Measurements from ENCODE around the gene NRAP.

NRAP gene

GRCh38 chr10:113561214-113561613 lies 102.6 kb downstream of the NRAP start:
- TF ChIP-seq TAF1 (IDR thresholded peaks at IDR 0.05; ENCODE audit: low read depth) (no peak), TEAD4 (IDR thresholded peaks at IDR 0.05) (no peak), NFIC (IDR thresholded peaks at IDR 0.05) (no peak), TCF12 (IDR thresholded peaks at IDR 0.05; ENCODE audit: low read depth) (no peak), MAX (IDR thresholded peaks at IDR 0.05) (no peak), YY1 (IDR thresholded peaks at IDR 0.05; ENCODE audit: low read depth) (no peak), ZBTB7A (IDR thresholded peaks at IDR 0.05; ENCODE audit: low read depth) (no peak), CEBPB (IDR thresholded peaks at IDR 0.05) (no peak), EGR1 (IDR thresholded peaks at IDR 0.05) (no peak), FOXM1 (IDR thresholded peaks at IDR 0.05; ENCODE audit: borderline replicate concordance, low read depth) (no peak), EP300 (IDR thresholded peaks at IDR 0.05; ENCODE audit: borderline replicate concordance) (no peak), RAD21 (IDR thresholded peaks at IDR 0.05; ENCODE audit: low read depth) (no peak), CREB1 (IDR thresholded peaks at IDR 0.05; ENCODE audit: low read depth) (no peak), REST (IDR thresholded peaks at IDR 0.05; ENCODE audit: low read depth) (no peak)
- TF ChIP-seq, protein P1, sequence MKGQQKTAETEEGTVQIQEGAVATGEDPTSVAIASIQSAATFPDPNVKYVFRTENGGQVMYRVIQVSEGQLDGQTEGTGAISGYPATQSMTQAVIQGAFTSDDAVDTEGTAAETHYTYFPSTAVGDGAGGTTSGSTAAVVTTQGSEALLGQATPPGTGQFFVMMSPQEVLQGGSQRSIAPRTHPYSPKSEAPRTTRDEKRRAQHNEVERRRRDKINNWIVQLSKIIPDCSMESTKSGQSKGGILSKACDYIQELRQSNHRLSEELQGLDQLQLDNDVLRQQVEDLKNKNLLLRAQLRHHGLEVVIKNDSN (IDR thresholded peaks at IDR 0.05), result no peak

DNA sequence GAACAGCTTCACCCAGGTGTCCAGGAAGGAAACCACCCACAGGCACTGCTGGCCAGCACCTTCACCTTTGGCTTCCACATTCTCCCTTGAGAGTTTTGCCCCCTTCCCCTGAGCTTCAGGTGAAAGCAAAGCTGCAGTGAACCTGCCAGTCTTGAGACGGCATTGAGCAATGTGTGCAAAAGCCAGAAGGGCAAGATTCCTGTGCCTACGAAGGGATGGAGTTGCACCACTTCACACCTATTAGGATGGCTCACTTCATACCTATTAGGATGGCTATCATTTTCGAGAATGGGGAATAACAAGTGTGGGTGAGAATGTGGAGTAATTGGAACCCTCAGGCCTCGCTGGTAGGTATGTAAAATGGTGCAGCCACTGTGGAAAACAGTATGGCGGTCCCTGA lies 103.8 kb downstream of the NRAP start:
- TF ChIP-seq YY1 (IDR thresholded peaks at IDR 0.05; ENCODE audit: low read depth) (no peak), CREB1 (IDR thresholded peaks at IDR 0.05; ENCODE audit: low read depth) (no peak), RAD21 (IDR thresholded peaks at IDR 0.05; ENCODE audit: low read depth) (no peak), TCF12 (IDR thresholded peaks at IDR 0.05; ENCODE audit: low read depth) (no peak), TAF1 (IDR thresholded peaks at IDR 0.05; ENCODE audit: low read depth) (no peak), FOXM1 (IDR thresholded peaks at IDR 0.05; ENCODE audit: borderline replicate concordance, low read depth) (no peak), EGR1 (IDR thresholded peaks at IDR 0.05) (no peak), REST (IDR thresholded peaks at IDR 0.05; ENCODE audit: low read depth) (no peak), NFIC (IDR thresholded peaks at IDR 0.05) (no peak), CEBPB (IDR thresholded peaks at IDR 0.05) (no peak)
- TF ChIP-seq, protein P1 (IDR thresholded peaks at IDR 0.05), result no peak

DNA sequence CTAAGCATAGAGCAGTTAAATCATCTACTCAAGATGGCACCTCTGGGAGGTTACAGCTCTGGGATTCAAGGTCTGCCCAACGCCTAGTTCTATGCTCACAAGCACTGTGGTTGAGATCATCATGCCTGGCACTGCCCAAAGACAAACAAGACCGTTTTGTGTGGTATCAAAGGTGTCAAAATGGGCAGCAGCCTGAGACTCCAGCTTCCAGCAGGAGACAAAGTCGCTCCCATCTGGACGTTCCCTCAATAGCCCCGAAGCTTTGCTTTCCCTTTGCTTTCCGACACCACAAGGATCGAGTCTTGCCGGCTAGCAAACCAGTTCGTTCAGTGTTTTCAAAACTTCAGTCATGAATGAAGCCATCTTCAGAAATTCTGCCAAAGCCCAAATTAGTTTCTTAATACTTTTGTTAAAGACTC lies 105.9 kb downstream of the NRAP start:
- TF ChIP-seq, protein P1 (IDR thresholded peaks at IDR 0.05), result no peak
- TF ChIP-seq ZBTB7A (IDR thresholded peaks at IDR 0.05; ENCODE audit: low read depth), result no peak
- no peak for TF ChIP-seq FOXM1 (IDR thresholded peaks at IDR 0.05; ENCODE audit: borderline replicate concordance, low read depth)
- no peak for TF ChIP-seq RAD21 (IDR thresholded peaks at IDR 0.05; ENCODE audit: low read depth)
- no peak for TF ChIP-seq CREB1 (IDR thresholded peaks at IDR 0.05; ENCODE audit: low read depth)
- TF ChIP-seq MAX (IDR thresholded peaks at IDR 0.05), result no peak
- TF ChIP-seq REST (IDR thresholded peaks at IDR 0.05; ENCODE audit: low read depth), result no peak
- no peak for TF ChIP-seq CEBPB (IDR thresholded peaks at IDR 0.05)
- TF ChIP-seq TCF12 (IDR thresholded peaks at IDR 0.05; ENCODE audit: low read depth), result no peak
- no peak for TF ChIP-seq EGR1 (IDR thresholded peaks at IDR 0.05)
- TF ChIP-seq EP300 (IDR thresholded peaks at IDR 0.05; ENCODE audit: borderline replicate concordance), result no peak
- TF ChIP-seq YY1 (IDR thresholded peaks at IDR 0.05; ENCODE audit: low read depth), result no peak
- no peak for TF ChIP-seq TAF1 (IDR thresholded peaks at IDR 0.05; ENCODE audit: low read depth)
- no peak for TF ChIP-seq TEAD4 (IDR thresholded peaks at IDR 0.05)
- TF ChIP-seq NFIC (IDR thresholded peaks at IDR 0.05), result no peak

DNA sequence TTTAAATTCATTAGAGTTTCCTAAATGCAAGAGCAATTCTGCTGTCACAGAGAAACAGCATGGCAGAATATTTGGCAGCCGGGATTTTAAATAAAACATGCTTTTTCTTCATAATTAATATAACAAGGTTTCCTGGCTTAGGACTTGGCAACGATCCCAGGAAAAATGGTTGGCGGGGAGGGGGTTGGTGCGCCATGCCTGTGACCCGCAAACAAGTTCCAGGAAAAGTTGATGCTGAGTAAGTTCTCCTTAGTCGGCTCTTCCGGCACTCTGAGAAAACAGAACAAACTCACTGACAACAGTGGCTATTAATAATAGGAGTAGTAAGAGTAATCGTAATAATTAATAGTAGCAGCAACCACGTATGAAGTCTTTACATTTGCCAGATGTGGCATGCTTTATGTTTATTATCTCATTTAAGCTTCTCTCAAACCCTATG lies 106.4 kb downstream of the NRAP start:
- no peak for TF ChIP-seq TAF1 (IDR thresholded peaks at IDR 0.05; ENCODE audit: low read depth)
- no peak for TF ChIP-seq CREB1 (IDR thresholded peaks at IDR 0.05; ENCODE audit: low read depth)
- no peak for TF ChIP-seq CEBPB (IDR thresholded peaks at IDR 0.05)
- no peak for TF ChIP-seq EP300 (IDR thresholded peaks at IDR 0.05; ENCODE audit: borderline replicate concordance)
- no peak for TF ChIP-seq NFIC (IDR thresholded peaks at IDR 0.05)

Data from Ishikawa (cell line).